ENCODE data around the gene RBM10. TPM values are rescaled to one million over a fixed set of nuclear protein-coding genes. Genes with fewer than 3 reads are reported as not detected.

The RBM10 gene
- total RNA-seq, 1 donor from 2014 or later = 35.9 TPM

DNA sequence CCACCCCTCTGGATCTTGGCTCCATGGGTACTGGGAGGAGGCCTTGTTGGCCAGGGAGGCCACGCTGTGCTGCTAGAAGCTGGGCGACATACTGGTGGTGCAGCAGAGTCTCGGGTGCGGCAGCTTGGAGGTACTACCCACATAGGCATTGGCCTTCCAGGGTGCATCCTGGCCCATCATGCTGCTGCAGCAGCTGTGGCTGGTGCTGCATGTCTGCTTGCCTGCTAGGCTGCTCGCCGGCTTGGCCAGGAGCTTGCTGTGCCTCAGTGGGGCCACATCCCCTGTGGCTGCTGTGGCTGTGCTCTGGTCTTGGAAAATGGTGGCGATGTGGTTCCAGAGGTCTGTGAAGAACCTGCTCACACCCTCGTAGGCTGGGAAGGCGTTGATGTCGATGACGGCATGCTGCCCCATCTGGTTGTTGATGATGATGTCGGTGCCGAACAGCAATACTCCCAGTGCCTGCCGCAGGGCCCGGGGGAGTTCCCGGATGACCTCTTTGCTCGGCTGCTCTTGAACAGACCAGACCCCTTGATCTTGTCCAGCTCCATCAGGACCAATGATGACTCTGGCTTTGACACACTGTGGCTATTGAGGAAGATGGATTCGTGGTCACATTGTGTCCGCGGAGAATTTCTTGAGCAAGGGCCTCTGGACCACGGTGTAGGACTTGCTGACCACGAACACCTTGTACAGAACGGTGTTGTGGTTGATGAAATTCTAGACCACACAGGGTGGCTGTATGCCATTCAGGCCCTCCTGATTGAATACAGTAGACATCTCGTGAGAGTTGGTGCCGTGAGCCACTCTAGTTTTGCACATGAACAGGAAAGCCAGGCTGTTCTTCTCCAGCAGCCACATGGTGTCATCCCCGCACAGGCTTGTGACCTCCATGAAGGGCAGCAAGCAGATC, 11.8 kb downstream of the RBM10 start:
- H3K27ac Mint-ChIP-seq (ENCODE audit: unreplicated experiment) = no peak overlapping the region
- peaks cover 87% of the 10 kb centered on the region for H3K79me2 ChIP-seq (ENCODE audit: insufficient read depth, low read length)
- peaks cover 7% of the 10 kb centered on the region for H3K36me3 Mint-ChIP-seq (ENCODE audit: low read depth, unreplicated experiment)
- peaks cover 5% of the 10 kb centered on the region for H3K36me3 ChIP-seq (ENCODE audit: insufficient read depth, low read length)
- no peak overlapping the region for H3K9ac ChIP-seq (ENCODE audit: low read length)
- H3K27me3 Mint-ChIP-seq (ENCODE audit: low read depth, unreplicated experiment) = no peaks in the 10 kb centered on the region
- no peaks in the 10 kb centered on the region for H3K9me3 Mint-ChIP-seq (ENCODE audit: unreplicated experiment)
- no peak overlapping the region for H2AFZ ChIP-seq (ENCODE audit: low read depth, low read length)
- no peaks in the 10 kb centered on the region for H3K4me1 Mint-ChIP-seq (ENCODE audit: low read depth, unreplicated experiment)
- TF ChIP-seq, protein P1, sequence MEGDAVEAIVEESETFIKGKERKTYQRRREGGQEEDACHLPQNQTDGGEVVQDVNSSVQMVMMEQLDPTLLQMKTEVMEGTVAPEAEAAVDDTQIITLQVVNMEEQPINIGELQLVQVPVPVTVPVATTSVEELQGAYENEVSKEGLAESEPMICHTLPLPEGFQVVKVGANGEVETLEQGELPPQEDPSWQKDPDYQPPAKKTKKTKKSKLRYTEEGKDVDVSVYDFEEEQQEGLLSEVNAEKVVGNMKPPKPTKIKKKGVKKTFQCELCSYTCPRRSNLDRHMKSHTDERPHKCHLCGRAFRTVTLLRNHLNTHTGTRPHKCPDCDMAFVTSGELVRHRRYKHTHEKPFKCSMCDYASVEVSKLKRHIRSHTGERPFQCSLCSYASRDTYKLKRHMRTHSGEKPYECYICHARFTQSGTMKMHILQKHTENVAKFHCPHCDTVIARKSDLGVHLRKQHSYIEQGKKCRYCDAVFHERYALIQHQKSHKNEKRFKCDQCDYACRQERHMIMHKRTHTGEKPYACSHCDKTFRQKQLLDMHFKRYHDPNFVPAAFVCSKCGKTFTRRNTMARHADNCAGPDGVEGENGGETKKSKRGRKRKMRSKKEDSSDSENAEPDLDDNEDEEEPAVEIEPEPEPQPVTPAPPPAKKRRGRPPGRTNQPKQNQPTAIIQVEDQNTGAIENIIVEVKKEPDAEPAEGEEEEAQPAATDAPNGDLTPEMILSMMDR (IDR thresholded peaks at IDR 0.05; ENCODE audit: insufficient read depth, low read depth, low read length) = no peak
- no peak for TF ChIP-seq EZH2 (IDR thresholded peaks at IDR 0.05; ENCODE audit: insufficient read depth, low read length)
- no peaks in the 10 kb centered on the region for H3K27me3 ChIP-seq (ENCODE audit: insufficient read depth, low read length)
- no peaks in the 10 kb centered on the region for H3K9me3 ChIP-seq (ENCODE audit: insufficient read depth, low read depth, low read length)
- H3K4me1 ChIP-seq (ENCODE audit: insufficient read depth, low read length) = no peaks in the 10 kb centered on the region
- no peak overlapping the region for H3K27ac ChIP-seq (ENCODE audit: low read depth, low read length)
- H3K4me3 Mint-ChIP-seq (ENCODE audit: unreplicated experiment) = peak overlapping the region; percentile 50
- DNase-seq (ENCODE audit: low read depth) (peak; percentile 14), FAIRE-seq (no peak)
- peaks cover 22% of the 10 kb centered on the region for H4K20me1 ChIP-seq (ENCODE audit: insufficient read depth, low read length)
- no peak overlapping the region for H3K4me2 ChIP-seq (ENCODE audit: low read length)
- no peak overlapping the region for H3K4me3 ChIP-seq (ENCODE audit: insufficient read depth, low read depth, low read length)

DNA sequence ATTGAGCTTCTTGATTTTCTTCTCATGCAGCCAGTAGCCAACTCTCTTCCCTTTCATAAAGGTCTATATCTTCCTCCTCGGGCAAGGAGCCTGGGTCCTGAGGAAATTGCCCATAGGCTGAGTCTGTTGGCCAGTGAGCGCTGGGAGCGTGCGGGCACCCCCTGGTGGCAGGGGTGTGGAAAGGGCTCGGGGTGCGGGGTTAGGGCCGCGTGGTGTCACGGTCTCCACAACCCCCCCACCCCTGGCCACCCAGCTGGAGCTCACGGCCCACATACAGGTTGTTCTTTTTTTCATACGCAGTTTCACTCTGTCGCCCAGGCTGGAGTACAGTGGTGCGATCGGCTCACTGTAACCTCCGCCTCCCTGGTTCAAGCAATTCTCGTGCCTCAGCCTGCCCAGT, 13.1 kb downstream of the RBM10 start:
- H3K27ac ChIP-seq (ENCODE audit: low read depth, low read length) = no peak overlapping the region
- peak overlapping the region; percentile 58 for H3K27ac Mint-ChIP-seq (ENCODE audit: unreplicated experiment)
- H3K4me1 Mint-ChIP-seq (ENCODE audit: low read depth, unreplicated experiment) = no peaks in the 10 kb centered on the region

More for the DNA sequence above, 13.1 kb downstream of the RBM10 start:
- peaks cover 21% of the 10 kb centered on the region for H4K20me1 ChIP-seq (ENCODE audit: insufficient read depth, low read length)
- H3K36me3 Mint-ChIP-seq (ENCODE audit: low read depth, unreplicated experiment) = peaks cover 8% of the 10 kb centered on the region
- no peaks in the 10 kb centered on the region for H3K9me3 ChIP-seq (ENCODE audit: insufficient read depth, low read depth, low read length)
- no peak overlapping the region for H3K4me3 ChIP-seq (ENCODE audit: insufficient read depth, low read depth, low read length)
- H3K4me3 Mint-ChIP-seq (ENCODE audit: unreplicated experiment) = no peak overlapping the region
- no peaks in the 10 kb centered on the region for H3K4me1 ChIP-seq (ENCODE audit: insufficient read depth, low read length)
- no peaks in the 10 kb centered on the region for H3K9me3 Mint-ChIP-seq (ENCODE audit: unreplicated experiment)
- DNase-seq (ENCODE audit: low read depth) (no peak), FAIRE-seq (no peak)
- H2AFZ ChIP-seq (ENCODE audit: low read depth, low read length) = no peak overlapping the region
- TF ChIP-seq, protein P1 (IDR thresholded peaks at IDR 0.05; ENCODE audit: insufficient read depth, low read depth, low read length) = no peak
- TF ChIP-seq EZH2 (IDR thresholded peaks at IDR 0.05; ENCODE audit: insufficient read depth, low read length) = no peak
- H3K4me2 ChIP-seq (ENCODE audit: low read length) = no peak overlapping the region
- H3K27me3 ChIP-seq (ENCODE audit: insufficient read depth, low read length) = no peaks in the 10 kb centered on the region
- H3K27me3 Mint-ChIP-seq (ENCODE audit: low read depth, unreplicated experiment) = no peaks in the 10 kb centered on the region
- H3K36me3 ChIP-seq (ENCODE audit: insufficient read depth, low read length) = peaks cover 5% of the 10 kb centered on the region
- peaks cover 86% of the 10 kb centered on the region for H3K79me2 ChIP-seq (ENCODE audit: insufficient read depth, low read length)
- no peak overlapping the region for H3K9ac ChIP-seq (ENCODE audit: low read length)

Measured in astrocyte (in vitro differentiated cells and primary cell).